Endothelial cell (in vitro differentiated cells): Measurements from ENCODE around the gene SACS. TPM values are rescaled to one million over a fixed set of nuclear protein-coding genes. Genes with fewer than 3 reads are reported as not detected.

Experiments used
- DNase-seq: peaks from one replicate; pipeline ENCODE4 v3.0.0; 2021; ENCODE audit warnings: low spot score
- H3K27ac Mint-ChIP-seq: one replicate; pipeline ENCODE4 v1.8.0; 2021; ENCODE audit warnings: mixed read lengths, inconsistent platforms; ENCODE audit not compliant: unreplicated experiment
- H3K27me3 Mint-ChIP-seq: one replicate; pipeline ENCODE4 v1.8.0; 2021; ENCODE audit warnings: mild to moderate bottlenecking, moderate library complexity, mixed read lengths, inconsistent platforms; ENCODE audit not compliant: unreplicated experiment
- H3K36me3 Mint-ChIP-seq: one replicate; pipeline ENCODE4 v1.8.0; 2021; ENCODE audit warnings: mild to moderate bottlenecking, low read depth, mixed read lengths, inconsistent platforms; ENCODE audit not compliant: unreplicated experiment
- H3K4me1 Mint-ChIP-seq: one replicate; pipeline ENCODE4 v1.8.0; 2021; ENCODE audit warnings: mild to moderate bottlenecking, mixed read lengths, inconsistent platforms; ENCODE audit not compliant: unreplicated experiment
- H3K4me3 Mint-ChIP-seq: one replicate; pipeline ENCODE4 v1.8.0; 2021; ENCODE audit warnings: mild to moderate bottlenecking, mixed read lengths, inconsistent platforms; ENCODE audit not compliant: unreplicated experiment
- H3K9me3 Mint-ChIP-seq: one replicate; pipeline ENCODE4 v1.8.0; 2021; ENCODE audit warnings: mixed read lengths, inconsistent platforms; ENCODE audit not compliant: unreplicated experiment
- total RNA-seq: library from RNA; stranded (reverse); fragmentation: NEBNext Ultra II Directional; extraction: Animal tissue kit (Norgen Biotek cat#: 25700); gene quantifications from one replicate; pipeline ENCODE4 v1.2.1, GENCODE V29; 2021; ENCODE audit not compliant: unreplicated experiment
- TF ChIP-seq, protein P1 (sequence below): fragments of 200-600 bp; sonication (generic); IDR thresholded peaks from one replicate; pipeline ENCODE4 v1.5.0; 2021; ENCODE audit warnings: antibody characterized with exemption; ENCODE audit not compliant: unreplicated experiment

Gene SACS
- total RNA-seq, 1 donor from 2014 or later = 45.8 TPM

DNA sequence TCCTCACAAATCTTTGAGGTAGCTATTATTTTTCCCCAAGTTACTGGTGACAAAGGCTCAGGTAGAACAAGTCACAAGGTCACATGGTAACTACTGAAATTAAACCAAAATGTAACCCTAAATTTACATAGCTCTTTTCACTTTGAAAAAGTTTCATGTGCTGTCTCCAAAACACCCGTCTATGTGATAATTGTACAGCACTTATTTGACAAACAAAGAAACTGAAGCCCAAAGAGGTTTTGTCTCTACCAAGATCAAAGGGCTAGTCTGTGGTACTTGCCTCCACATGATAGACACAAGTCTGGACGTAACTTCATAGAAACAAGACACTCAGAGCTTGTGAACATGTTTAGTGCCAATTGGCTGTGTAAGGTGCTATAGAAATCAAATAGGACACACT lies 108.3 kb downstream of the SACS start:
- H3K4me1 Mint-ChIP-seq = peaks cover 13% of the 10 kb centered on the region
- no peaks in the 10 kb centered on the region for H3K9me3 Mint-ChIP-seq
- H3K36me3 Mint-ChIP-seq = no peaks in the 10 kb centered on the region
- no peak overlapping the region for H3K27ac Mint-ChIP-seq
- TF ChIP-seq, protein P1, sequence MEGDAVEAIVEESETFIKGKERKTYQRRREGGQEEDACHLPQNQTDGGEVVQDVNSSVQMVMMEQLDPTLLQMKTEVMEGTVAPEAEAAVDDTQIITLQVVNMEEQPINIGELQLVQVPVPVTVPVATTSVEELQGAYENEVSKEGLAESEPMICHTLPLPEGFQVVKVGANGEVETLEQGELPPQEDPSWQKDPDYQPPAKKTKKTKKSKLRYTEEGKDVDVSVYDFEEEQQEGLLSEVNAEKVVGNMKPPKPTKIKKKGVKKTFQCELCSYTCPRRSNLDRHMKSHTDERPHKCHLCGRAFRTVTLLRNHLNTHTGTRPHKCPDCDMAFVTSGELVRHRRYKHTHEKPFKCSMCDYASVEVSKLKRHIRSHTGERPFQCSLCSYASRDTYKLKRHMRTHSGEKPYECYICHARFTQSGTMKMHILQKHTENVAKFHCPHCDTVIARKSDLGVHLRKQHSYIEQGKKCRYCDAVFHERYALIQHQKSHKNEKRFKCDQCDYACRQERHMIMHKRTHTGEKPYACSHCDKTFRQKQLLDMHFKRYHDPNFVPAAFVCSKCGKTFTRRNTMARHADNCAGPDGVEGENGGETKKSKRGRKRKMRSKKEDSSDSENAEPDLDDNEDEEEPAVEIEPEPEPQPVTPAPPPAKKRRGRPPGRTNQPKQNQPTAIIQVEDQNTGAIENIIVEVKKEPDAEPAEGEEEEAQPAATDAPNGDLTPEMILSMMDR = no peak
- DNase-seq = no peak
- no peaks in the 10 kb centered on the region for H3K27me3 Mint-ChIP-seq
- no peak overlapping the region for H3K4me3 Mint-ChIP-seq

DNA sequence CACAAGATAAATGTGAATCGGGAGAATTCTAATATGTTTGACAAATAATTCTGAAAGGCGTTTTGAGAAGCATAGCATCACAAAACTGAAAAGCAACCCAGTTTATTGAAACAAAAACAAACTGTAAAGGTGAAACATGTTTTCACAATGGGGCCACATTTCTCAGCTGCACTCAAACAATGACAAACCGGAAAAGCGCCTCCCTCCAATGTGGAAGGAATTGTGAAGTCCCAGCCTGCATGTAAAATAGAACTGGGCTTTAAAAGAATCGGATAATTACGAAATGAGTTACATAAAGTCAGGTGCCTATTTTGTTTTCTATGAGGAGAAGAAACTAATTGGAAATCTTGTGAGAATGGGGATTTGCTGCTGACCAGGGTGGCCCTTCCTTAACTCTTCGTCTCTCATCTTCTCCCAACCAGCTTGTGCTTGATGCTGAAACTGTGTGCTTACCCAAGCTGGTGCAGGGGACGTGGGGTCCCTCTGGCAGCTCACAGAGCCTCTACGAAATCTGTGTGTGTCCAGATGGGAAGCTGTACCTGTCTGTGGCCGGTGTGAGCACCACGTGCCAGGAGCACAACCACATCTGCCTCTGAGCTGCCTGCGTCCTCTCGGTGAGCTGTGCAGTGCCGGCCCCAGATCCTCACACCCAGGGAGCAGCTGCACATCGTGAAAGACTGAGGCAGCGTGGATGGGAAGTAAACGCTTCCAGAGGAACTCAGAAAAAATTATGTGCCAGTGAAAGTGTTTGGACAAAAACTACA lies 109.4 kb downstream of the SACS start:
- Mint-ChIP-seq H3K4me1 (peaks cover 18% of the 10 kb centered on the region), H3K27ac (no peak overlapping the region), H3K9me3 (no peaks in the 10 kb centered on the region), H3K36me3 (no peaks in the 10 kb centered on the region), H3K27me3 (no peaks in the 10 kb centered on the region), H3K4me3 (no peak overlapping the region)
- TF ChIP-seq, protein P1 = no peak
- no peak for DNase-seq

DNA sequence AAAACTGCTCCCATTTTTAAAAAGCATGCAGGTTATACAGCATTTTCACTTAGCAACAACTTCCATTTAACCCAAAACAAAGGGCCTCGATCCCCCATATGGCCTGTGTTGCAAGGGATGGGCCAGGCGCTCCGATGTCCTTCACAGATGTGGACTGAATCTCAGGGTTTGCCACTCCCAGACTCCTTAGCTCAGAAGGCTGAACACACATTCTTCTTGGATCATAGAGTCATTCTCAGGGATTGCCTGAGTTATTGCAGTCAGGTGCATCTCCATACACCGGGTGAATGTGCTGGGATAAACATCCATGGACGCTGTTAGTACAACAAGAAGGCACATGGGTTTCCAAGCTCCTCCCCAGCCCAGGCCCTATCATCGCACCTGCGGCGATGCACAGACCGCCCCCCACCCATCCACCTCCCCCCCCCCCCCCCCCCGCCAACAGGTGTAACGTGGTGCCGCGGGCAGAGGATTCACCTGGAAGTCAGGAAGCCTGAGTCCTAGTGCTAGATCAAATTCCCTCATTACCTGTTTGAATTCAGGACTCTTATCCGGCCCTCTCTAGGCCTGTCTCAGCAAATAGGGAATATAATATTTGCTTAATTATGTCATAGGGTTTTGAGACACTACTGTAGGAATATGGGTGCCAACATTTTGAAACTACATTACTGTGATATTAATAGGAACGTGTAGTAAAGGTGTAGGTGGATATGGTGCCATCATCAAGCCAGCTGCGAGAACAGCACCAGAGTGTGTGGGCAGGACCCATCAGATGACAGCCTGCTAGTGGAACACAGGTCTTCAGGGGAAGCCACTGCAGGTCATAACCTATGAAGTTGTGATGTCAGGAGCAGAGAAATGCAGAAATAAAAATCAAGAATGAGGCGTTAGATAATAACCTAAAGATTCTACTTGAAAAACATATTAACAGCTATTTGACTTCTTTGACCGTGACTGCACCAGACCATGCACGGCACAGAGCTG lies 110.9 kb downstream of the SACS start:
- Mint-ChIP-seq H3K27ac (no peak overlapping the region), H3K4me1 (peaks cover 18% of the 10 kb centered on the region), H3K36me3 (no peaks in the 10 kb centered on the region), H3K27me3 (no peaks in the 10 kb centered on the region), H3K4me3 (no peak overlapping the region), H3K9me3 (no peaks in the 10 kb centered on the region)
- TF ChIP-seq, protein P1 = no peak
- no peak for DNase-seq

DNA sequence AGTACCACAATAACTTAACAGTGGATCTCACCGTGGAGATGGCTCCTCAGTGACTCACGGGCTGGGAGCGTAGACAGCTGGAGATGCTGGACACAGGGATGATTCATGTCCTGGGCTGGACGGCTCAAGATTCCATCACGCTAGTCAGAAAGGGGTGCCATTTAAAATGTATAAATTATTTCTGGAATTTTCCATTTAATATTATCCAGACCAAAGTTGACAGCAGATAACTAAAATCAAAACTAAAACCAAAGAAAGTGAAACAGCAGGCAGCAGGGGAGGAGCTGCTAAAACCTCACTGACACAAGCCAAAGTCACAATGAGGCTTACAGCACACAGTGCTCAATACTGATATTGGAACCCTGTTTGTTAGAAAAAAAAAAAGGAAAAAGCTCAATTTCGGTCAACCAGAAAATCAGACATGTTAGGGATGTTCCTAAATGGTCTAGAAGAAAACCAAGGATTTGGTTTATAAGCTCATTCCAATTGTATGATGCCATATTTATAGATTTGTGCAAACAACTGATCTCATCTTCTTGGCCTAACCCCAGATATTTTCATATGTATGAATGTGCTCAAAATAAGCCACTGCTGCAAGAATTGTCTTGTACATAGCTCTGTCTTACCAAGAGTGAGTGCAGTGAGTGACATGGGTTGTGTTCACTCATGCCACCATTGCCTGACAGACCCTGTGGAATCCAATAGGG lies 111.8 kb downstream of the SACS start:
- Mint-ChIP-seq H3K36me3 (no peaks in the 10 kb centered on the region), H3K4me3 (no peak overlapping the region), H3K4me1 (peaks cover 18% of the 10 kb centered on the region), H3K27me3 (no peaks in the 10 kb centered on the region), H3K9me3 (no peaks in the 10 kb centered on the region), H3K27ac (no peak overlapping the region)
- TF ChIP-seq, protein P1 = no peak
- no peak for DNase-seq
